Mammary epithelial cell (primary cell): ENCODE results near the gene PTPRG.
"Not testable (repeated sequence)": the region's sequence is repeated elsewhere in the genome, so short reads cannot be mapped to it uniquely, and the experiment has no call there.

ENCODE experiments used
- EZH2 ChIP-seq: IDR thresholded peaks from 2 replicates; pipeline ENCODE4 v1.6.1; 2012; ENCODE audit warnings: low read length, inconsistent platforms, borderline replicate concordance
- TF ChIP-seq, protein P1 (sequence below), 2 donors: IDR thresholded peaks in 1 of 2; conservative IDR thresholded peaks in 1 of 2; 2 replicates each; pipeline ENCODE4 v1.5.1; 2011 to 2012; ENCODE audit warnings: inconsistent platforms in 2 of 2, low read length in 2 of 2, mild to moderate bottlenecking in 2 of 2, control low read depth in 1 of 2, low read depth in 1 of 2; ENCODE audit not compliant: insufficient read depth in 1 of 2; ENCODE audit errors: extremely low read depth in 1 of 2

DNA sequence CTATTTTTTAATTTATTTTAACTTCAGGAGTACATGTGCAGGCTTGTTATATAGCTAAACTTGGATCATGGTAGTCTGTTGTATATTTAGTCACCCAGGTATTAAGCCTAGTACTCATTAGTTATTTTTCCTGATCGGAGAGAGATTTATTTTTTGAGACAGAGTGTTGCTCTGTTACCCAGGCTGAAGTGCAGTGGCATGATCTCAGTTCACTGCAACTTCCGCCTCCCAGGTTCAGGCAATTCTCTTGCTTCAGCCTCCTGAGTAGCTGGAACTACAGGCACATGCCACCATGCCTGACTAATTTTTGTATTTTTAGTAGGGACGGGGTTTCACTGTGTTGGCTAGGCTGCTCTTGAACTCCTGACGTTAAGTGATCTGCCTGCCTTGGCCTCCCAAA is 477.4 kb downstream of the PTPRG start:
- TF ChIP-seq, protein P1, sequence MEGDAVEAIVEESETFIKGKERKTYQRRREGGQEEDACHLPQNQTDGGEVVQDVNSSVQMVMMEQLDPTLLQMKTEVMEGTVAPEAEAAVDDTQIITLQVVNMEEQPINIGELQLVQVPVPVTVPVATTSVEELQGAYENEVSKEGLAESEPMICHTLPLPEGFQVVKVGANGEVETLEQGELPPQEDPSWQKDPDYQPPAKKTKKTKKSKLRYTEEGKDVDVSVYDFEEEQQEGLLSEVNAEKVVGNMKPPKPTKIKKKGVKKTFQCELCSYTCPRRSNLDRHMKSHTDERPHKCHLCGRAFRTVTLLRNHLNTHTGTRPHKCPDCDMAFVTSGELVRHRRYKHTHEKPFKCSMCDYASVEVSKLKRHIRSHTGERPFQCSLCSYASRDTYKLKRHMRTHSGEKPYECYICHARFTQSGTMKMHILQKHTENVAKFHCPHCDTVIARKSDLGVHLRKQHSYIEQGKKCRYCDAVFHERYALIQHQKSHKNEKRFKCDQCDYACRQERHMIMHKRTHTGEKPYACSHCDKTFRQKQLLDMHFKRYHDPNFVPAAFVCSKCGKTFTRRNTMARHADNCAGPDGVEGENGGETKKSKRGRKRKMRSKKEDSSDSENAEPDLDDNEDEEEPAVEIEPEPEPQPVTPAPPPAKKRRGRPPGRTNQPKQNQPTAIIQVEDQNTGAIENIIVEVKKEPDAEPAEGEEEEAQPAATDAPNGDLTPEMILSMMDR (conservative IDR thresholded peaks at IDR 0.05 in 1 of 2, IDR thresholded peaks at IDR 0.05 in 1 of 2; ENCODE audit: extremely low read depth in 1 of 2, insufficient read depth in 1 of 2, low read depth in 1 of 2, low read length in 2 of 2): not testable (repeated sequence)
- TF ChIP-seq EZH2: not testable (repeated sequence)
